Measurements from ENCODE around the gene EPHA5. TPM values are rescaled to one million over a fixed set of nuclear protein-coding genes. Genes with fewer than 3 reads are reported as not detected.

Gene EPHA5
- not detected for total RNA-seq

GRCh38 chr4:65670331-65671031 lies at the start of gene EPHA5:
EPHA5 (minus strand) TSS chr4:65670489; CDS start chr4:65669742, 747 bp downstream.
- Mint-ChIP-seq H3K9me3 (ENCODE audit: low read depth) (peaks cover 3% of the 10 kb centered on the region), H3K27me3 (peaks cover 37% of the 10 kb centered on the region), H3K4me1 (peaks cover 4% of the 10 kb centered on the region), H3K27ac (peak within 1 kb of the TSS; percentile 59), H3K4me3 (no peak within 1 kb of the TSS), H3K36me3 (peaks cover 9% of the 10 kb centered on the region)
- CTCF ChIA-PET: no interaction called here
- DNase-seq (no peak), ATAC-seq (no peak)

GRCh38 chr4:65719635-65720034 lies 49.3 kb upstream of the EPHA5 start:
- DNase-seq (no peak), ATAC-seq (no peak)
- H3K27ac Mint-ChIP-seq: no peak overlapping the region
- no peak overlapping the region for H3K4me3 Mint-ChIP-seq
- H3K9me3 Mint-ChIP-seq (ENCODE audit: low read depth): peaks cover 3% of the 10 kb centered on the region
- no peaks in the 10 kb centered on the region for H3K27me3 Mint-ChIP-seq
- H3K4me1 Mint-ChIP-seq: no peaks in the 10 kb centered on the region
- no peaks in the 10 kb centered on the region for H3K36me3 Mint-ChIP-seq
- CTCF ChIA-PET: no interaction called here

- Mint-ChIP-seq H3K4me1 (no peaks in the 10 kb centered on the region), H3K27me3 (no peaks in the 10 kb centered on the region), H3K27ac (no peak overlapping the region), H3K36me3 (no peaks in the 10 kb centered on the region), H3K9me3 (ENCODE audit: low read depth) (peaks cover 8% of the 10 kb centered on the region), H3K4me3 (no peak overlapping the region)
- CTCF ChIA-PET: no interaction called here
- no peak for ATAC-seq
- no peak for DNase-seq
Observed at GRCh38 chr4:65698631-65699030, 28.3 kb upstream of the EPHA5 start.

GRCh38 chr4:65696436-65696835 lies 26.1 kb upstream of the EPHA5 start:
- Mint-ChIP-seq H3K36me3 (no peaks in the 10 kb centered on the region), H3K27me3 (no peaks in the 10 kb centered on the region), H3K4me1 (no peaks in the 10 kb centered on the region), H3K4me3 (no peak overlapping the region), H3K27ac (no peak overlapping the region), H3K9me3 (ENCODE audit: low read depth) (peaks cover 8% of the 10 kb centered on the region)
- CTCF ChIA-PET: no interaction called here
- ATAC-seq: no peak
- no peak for DNase-seq

- Mint-ChIP-seq H3K27ac (no peak overlapping the region), H3K36me3 (peaks cover 9% of the 10 kb centered on the region), H3K4me3 (no peak overlapping the region), H3K9me3 (ENCODE audit: low read depth) (peaks cover 3% of the 10 kb centered on the region), H3K27me3 (peaks cover 37% of the 10 kb centered on the region), H3K4me1 (peaks cover 4% of the 10 kb centered on the region)
- CTCF ChIA-PET: no interaction called here
- DNase-seq (no peak), ATAC-seq (no peak)
Observed at GRCh38 chr4:65671372-65671771, 1.1 kb upstream of the EPHA5 start.

GRCh38 chr4:65670020-65670330 lies 314 bp downstream of the EPHA5 start:
- CTCF ChIA-PET: no interaction called here
- peaks cover 3% of the 10 kb centered on the region for H3K9me3 Mint-ChIP-seq (ENCODE audit: low read depth)
- peaks cover 9% of the 10 kb centered on the region for H3K36me3 Mint-ChIP-seq
- DNase-seq (no peak), ATAC-seq (no peak)
- no peak overlapping the region for H3K4me3 Mint-ChIP-seq
- H3K27me3 Mint-ChIP-seq: peaks cover 37% of the 10 kb centered on the region
- H3K4me1 Mint-ChIP-seq: peaks cover 4% of the 10 kb centered on the region
- H3K27ac Mint-ChIP-seq: peak overlapping the region; percentile 59

GRCh38 chr4:65669111-65670019 lies 924 bp downstream of the EPHA5 start:
- peaks cover 37% of the 10 kb centered on the region for H3K27me3 Mint-ChIP-seq
- DNase-seq (no peak), ATAC-seq (no peak)
- peaks cover 3% of the 10 kb centered on the region for H3K9me3 Mint-ChIP-seq (ENCODE audit: low read depth)
- no peak overlapping the region for H3K4me3 Mint-ChIP-seq
- peak overlapping the region; percentile 59 for H3K27ac Mint-ChIP-seq
- peaks cover 4% of the 10 kb centered on the region for H3K4me1 Mint-ChIP-seq
- peaks cover 9% of the 10 kb centered on the region for H3K36me3 Mint-ChIP-seq
- CTCF ChIA-PET: no interaction called here

- no peak overlapping the region for H3K27ac Mint-ChIP-seq
- H3K4me3 Mint-ChIP-seq: no peak overlapping the region
- DNase-seq: no peak
- H3K4me1 Mint-ChIP-seq: peaks cover 4% of the 10 kb centered on the region
- no peak for ATAC-seq
- CTCF ChIA-PET: no interaction called here
- peaks cover 9% of the 10 kb centered on the region for H3K36me3 Mint-ChIP-seq
- peaks cover 37% of the 10 kb centered on the region for H3K27me3 Mint-ChIP-seq
- peaks cover 3% of the 10 kb centered on the region for H3K9me3 Mint-ChIP-seq (ENCODE audit: low read depth)
Observed at GRCh38 chr4:65668201-65669089, 1.8 kb downstream of the EPHA5 start.

- Mint-ChIP-seq H3K9me3 (ENCODE audit: low read depth) (peaks cover 3% of the 10 kb centered on the region), H3K4me3 (no peak overlapping the region), H3K27ac (no peak overlapping the region), H3K4me1 (peaks cover 4% of the 10 kb centered on the region), H3K27me3 (peaks cover 37% of the 10 kb centered on the region), H3K36me3 (peaks cover 9% of the 10 kb centered on the region)
- no peak for DNase-seq
- ATAC-seq: no peak
- CTCF ChIA-PET: no interaction called here
Observed at GRCh38 chr4:65667506-65668041, 2.7 kb downstream of the EPHA5 start.

GRCh38 chr4:65665771-65666523 lies 4.3 kb downstream of the EPHA5 start:
- Mint-ChIP-seq H3K27ac (no peak overlapping the region), H3K4me3 (no peak overlapping the region), H3K4me1 (peaks cover 4% of the 10 kb centered on the region), H3K27me3 (peaks cover 31% of the 10 kb centered on the region), H3K9me3 (ENCODE audit: low read depth) (peaks cover 3% of the 10 kb centered on the region), H3K36me3 (peaks cover 7% of the 10 kb centered on the region)
- DNase-seq (no peak), ATAC-seq (no peak)
- CTCF ChIA-PET: no interaction called here

- Mint-ChIP-seq H3K9me3 (ENCODE audit: low read depth) (no peaks in the 10 kb centered on the region), H3K4me1 (no peaks in the 10 kb centered on the region), H3K27me3 (no peaks in the 10 kb centered on the region), H3K36me3 (no peaks in the 10 kb centered on the region), H3K4me3 (no peak overlapping the region), H3K27ac (no peak overlapping the region)
- CTCF ChIA-PET: no interaction called here
- DNase-seq (no peak), ATAC-seq (no peak)
Observed at GRCh38 chr4:65661471-65661870, 8.8 kb downstream of the EPHA5 start.

GRCh38 chr4:65658117-65658516 lies 12.2 kb downstream of the EPHA5 start:
- Mint-ChIP-seq H3K36me3 (no peaks in the 10 kb centered on the region), H3K4me3 (no peak overlapping the region), H3K4me1 (no peaks in the 10 kb centered on the region), H3K27me3 (no peaks in the 10 kb centered on the region), H3K27ac (no peak overlapping the region), H3K9me3 (ENCODE audit: low read depth) (no peaks in the 10 kb centered on the region)
- DNase-seq: no peak
- ATAC-seq: no peak
- CTCF ChIA-PET: no interaction called here

GRCh38 chr4:65656008-65656407 lies 14.3 kb downstream of the EPHA5 start:
- ATAC-seq (no peak), DNase-seq (no peak)
- Mint-ChIP-seq H3K36me3 (no peaks in the 10 kb centered on the region), H3K4me3 (no peak overlapping the region), H3K27me3 (no peaks in the 10 kb centered on the region), H3K9me3 (ENCODE audit: low read depth) (no peaks in the 10 kb centered on the region), H3K4me1 (no peaks in the 10 kb centered on the region), H3K27ac (no peak overlapping the region)
- CTCF ChIA-PET: no interaction called here

Measured in activated CD8-positive, alpha-beta memory T cell treated with anti-CD3 and anti-CD28 coated beads, Interleukin-2, amount 10 ng/mL, durations not matched to agents 7 days and 5 days (primary cell).